ENCODE measurements around the gene ANOS1. TPM values are rescaled to one million over a fixed set of nuclear protein-coding genes. Genes with fewer than 3 reads are reported as not detected.
A peak's percentile ranks its signal among the peaks of the same experiment; 100 is the strongest.

ANOS1 gene
- total RNA-seq, 5 donors from 2014 or later (not counting 1 experiment from before 2014, with no cell fraction given): 0.10 to 0.13 (median 0.12) TPM; not detected in 2

DNA sequence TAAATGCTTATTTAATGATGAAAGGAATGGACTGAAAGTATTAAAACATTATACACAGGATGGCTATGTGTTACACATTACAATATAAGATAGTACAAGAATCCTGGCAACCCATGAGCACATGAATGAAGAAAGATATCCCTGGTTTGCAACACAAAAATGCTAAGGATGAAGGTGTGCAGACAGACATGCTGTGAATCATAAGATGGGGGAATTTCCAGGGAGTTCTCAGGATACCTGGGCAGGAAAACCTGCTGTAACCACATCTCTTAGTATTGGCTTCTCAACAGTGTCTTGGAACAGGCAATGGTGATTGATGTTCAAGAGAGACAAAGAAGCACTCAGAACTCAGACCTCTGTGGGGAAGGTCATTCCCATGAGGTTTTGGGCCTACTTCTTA is 23.9 kb upstream of the ANOS1 start:
- no peak overlapping the region for H3K27ac Mint-ChIP-seq
- no peak for ATAC-seq (replicated peaks in 1 of 4)
- peaks cover 8 to 11% of the 10 kb centered on the region in 2 donors for H3K27me3 Mint-ChIP-seq
- Histone ChIP-seq H3K9me3 (no peaks in the 10 kb centered on the region), H3K27me3 (replicated peaks in 1 of 2; ENCODE audit: control insufficient read depth in 2 of 2, extremely low read depth in 1 of 2, insufficient read depth in 2 of 2, low read length in 1 of 2) (no peaks in the 10 kb centered on the region), H3K4me3 (ENCODE audit: control insufficient read depth in 1 of 2, extremely low read depth in 1 of 2, low read length in 1 of 2) (no peak overlapping the region), H3K36me3 (ENCODE audit: control insufficient read depth in 2 of 2, extremely low read depth in 1 of 2, insufficient read depth in 1 of 2, low read length in 1 of 2) (no peaks in the 10 kb centered on the region), H3K27ac (ENCODE audit: low read length) (no peak overlapping the region), H3K4me1 (ENCODE audit: control insufficient read depth in 1 of 2, extremely low read depth in 1 of 2, insufficient read depth in 2 of 2, low read length in 2 of 2) (no peaks in the 10 kb centered on the region)
- DNase-seq: no peak
- H3K4me1 Mint-ChIP-seq: peaks cover 0 to 2% (median 0%) of the 10 kb centered on the region in 3 donors
- no peaks in the 10 kb centered on the region for H3K36me3 Mint-ChIP-seq
- CTCF ChIA-PET: no interaction called here
- H3K4me3 Mint-ChIP-seq: no peak overlapping the region
- POLR2A ChIA-PET: no interaction called here
- H3K9me3 Mint-ChIP-seq: peaks cover 0 to 3% (median 0%) of the 10 kb centered on the region in 3 donors

- Histone ChIP-seq H3K27me3 (replicated peaks in 1 of 2; ENCODE audit: control insufficient read depth in 2 of 2, extremely low read depth in 1 of 2, insufficient read depth in 2 of 2, low read length in 1 of 2) (no peaks in the 10 kb centered on the region), H3K4me3 (ENCODE audit: control insufficient read depth in 1 of 2, extremely low read depth in 1 of 2, low read length in 1 of 2) (no peak overlapping the region), H3K9me3 (no peaks in the 10 kb centered on the region), H3K36me3 (ENCODE audit: control insufficient read depth in 2 of 2, extremely low read depth in 1 of 2, insufficient read depth in 1 of 2, low read length in 1 of 2) (no peaks in the 10 kb centered on the region), H3K27ac (ENCODE audit: low read length) (no peak overlapping the region), H3K4me1 (ENCODE audit: control insufficient read depth in 1 of 2, extremely low read depth in 1 of 2, insufficient read depth in 2 of 2, low read length in 2 of 2) (no peaks in the 10 kb centered on the region)
- no peak for ATAC-seq (replicated peaks in 1 of 4)
- POLR2A ChIA-PET: no interaction called here
- no peaks in the 10 kb centered on the region for H3K36me3 Mint-ChIP-seq
- H3K27ac Mint-ChIP-seq: no peak overlapping the region
- H3K4me3 Mint-ChIP-seq: no peak overlapping the region
- H3K27me3 Mint-ChIP-seq: peaks cover 6 to 8% of the 10 kb centered on the region in 2 donors
- WGBS (ENCODE audit: insufficient coverage): no CpG with 5 or more reads among the region's 4 CpGs
- no peak for DNase-seq
- peaks cover 0 to 3% (median 0%) of the 10 kb centered on the region in 3 donors for H3K9me3 Mint-ChIP-seq
- H3K4me1 Mint-ChIP-seq: peaks cover 0 to 2% (median 0%) of the 10 kb centered on the region in 3 donors
- CTCF ChIA-PET: interaction anchor here in 1 of 2 donors (0.5 to 0.6 kb wide), 2 partner anchors 21 to 380 kb away, joined by 3 read pairs; no protein-coding TSS in a partner anchor
Observed at GRCh38 chrX:8755116-8755515, 23.2 kb upstream of the ANOS1 start.

DNA sequence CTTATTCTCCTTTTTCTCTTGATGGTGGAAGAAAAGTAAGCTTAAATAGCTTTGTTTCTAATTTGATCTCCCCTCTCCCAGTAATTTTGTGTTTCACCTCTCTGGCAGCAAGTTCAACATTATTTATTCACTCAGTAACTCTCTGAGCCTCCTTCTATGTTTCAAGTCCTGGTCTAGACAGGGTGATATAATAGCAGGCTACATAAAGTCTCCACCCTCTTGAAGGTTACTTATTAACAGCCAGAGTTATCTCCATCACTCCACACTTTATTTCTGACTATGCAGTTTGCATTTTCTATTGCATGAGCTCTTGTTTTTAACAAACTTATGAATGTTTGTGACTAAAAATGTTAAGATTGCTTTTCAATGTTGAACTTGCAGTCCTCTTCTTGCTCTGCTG is 17.8 kb upstream of the ANOS1 start:
- Histone ChIP-seq H3K4me1 (ENCODE audit: control insufficient read depth in 1 of 2, extremely low read depth in 1 of 2, insufficient read depth in 2 of 2, low read length in 2 of 2) (no peaks in the 10 kb centered on the region), H3K27ac (ENCODE audit: low read length) (no peak overlapping the region), H3K4me3 (ENCODE audit: control insufficient read depth in 1 of 2, extremely low read depth in 1 of 2, low read length in 1 of 2) (no peak overlapping the region), H3K36me3 (ENCODE audit: control insufficient read depth in 2 of 2, extremely low read depth in 1 of 2, insufficient read depth in 1 of 2, low read length in 1 of 2) (no peaks in the 10 kb centered on the region), H3K9me3 (no peaks in the 10 kb centered on the region), H3K27me3 (replicated peaks in 1 of 2; ENCODE audit: control insufficient read depth in 2 of 2, extremely low read depth in 1 of 2, insufficient read depth in 2 of 2, low read length in 1 of 2) (no peaks in the 10 kb centered on the region)
- DNase-seq (no peak), ATAC-seq (replicated peaks in 1 of 4) (no peak)
- peaks cover 4 to 10% of the 10 kb centered on the region in 2 donors for H3K27me3 Mint-ChIP-seq
- H3K36me3 Mint-ChIP-seq: no peaks in the 10 kb centered on the region
- H3K4me3 Mint-ChIP-seq: no peak overlapping the region
- ChIA-PET CTCF (no interaction called here), POLR2A (no interaction called here)
- H3K9me3 Mint-ChIP-seq: no peaks in the 10 kb centered on the region
- no peak overlapping the region for H3K27ac Mint-ChIP-seq
- peaks cover 0 to 2% (median 0%) of the 10 kb centered on the region in 3 donors for H3K4me1 Mint-ChIP-seq

DNA sequence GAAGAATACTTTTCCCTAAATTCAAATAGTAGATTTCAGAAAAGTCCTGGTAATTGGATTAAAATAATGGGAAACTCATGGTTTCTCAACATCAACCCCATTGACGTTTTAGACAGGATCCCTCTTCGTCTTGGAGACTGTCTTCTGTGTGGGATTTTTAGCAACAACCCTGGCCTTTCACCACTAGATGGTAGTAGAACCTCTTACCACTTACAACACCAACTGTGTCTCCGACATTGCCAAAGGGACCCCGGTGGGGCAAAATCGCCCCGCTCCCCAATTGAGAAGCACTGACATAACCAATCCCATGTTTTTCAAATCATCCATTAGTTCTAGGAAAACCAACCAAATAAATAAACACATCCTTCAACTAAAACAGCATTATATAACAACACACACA is 16.9 kb upstream of the ANOS1 start:
- Mint-ChIP-seq H3K9me3 (no peaks in the 10 kb centered on the region), H3K36me3 (no peaks in the 10 kb centered on the region), H3K4me1 (peaks cover 0 to 2% (median 0%) of the 10 kb centered on the region in 3 donors), H3K27ac (no peak overlapping the region), H3K27me3 (peaks cover 4 to 10% of the 10 kb centered on the region in 2 donors), H3K4me3 (no peak overlapping the region)
- no peak overlapping the region for H3K27ac ChIP-seq (ENCODE audit: low read length)
- peak in 1 of 35 experiments; percentile 43 for DNase-seq
- ATAC-seq (replicated peaks in 1 of 4): no peak
- 29% methylated on average over 3 of the region's 6 CpGs for WGBS (ENCODE audit: insufficient coverage)
- no peaks in the 10 kb centered on the region for H3K36me3 ChIP-seq (ENCODE audit: control insufficient read depth in 2 of 2, extremely low read depth in 1 of 2, insufficient read depth in 1 of 2, low read length in 1 of 2)
- ChIA-PET CTCF (no interaction called here), POLR2A (no interaction called here)
- H3K4me3 ChIP-seq (ENCODE audit: control insufficient read depth in 1 of 2, extremely low read depth in 1 of 2, low read length in 1 of 2): no peak overlapping the region
- H3K9me3 ChIP-seq: no peaks in the 10 kb centered on the region
- H3K27me3 ChIP-seq (replicated peaks in 1 of 2; ENCODE audit: control insufficient read depth in 2 of 2, extremely low read depth in 1 of 2, insufficient read depth in 2 of 2, low read length in 1 of 2): no peaks in the 10 kb centered on the region
- H3K4me1 ChIP-seq (ENCODE audit: control insufficient read depth in 1 of 2, extremely low read depth in 1 of 2, insufficient read depth in 2 of 2, low read length in 2 of 2): no peaks in the 10 kb centered on the region

GRCh38 chrX:8743126-8743732 is 11.3 kb upstream of the ANOS1 start:
- H3K9me3 Mint-ChIP-seq: no peaks in the 10 kb centered on the region
- H3K4me3 Mint-ChIP-seq: no peak overlapping the region
- Histone ChIP-seq H3K9me3 (no peaks in the 10 kb centered on the region), H3K36me3 (ENCODE audit: control insufficient read depth in 2 of 2, extremely low read depth in 1 of 2, insufficient read depth in 1 of 2, low read length in 1 of 2) (no peaks in the 10 kb centered on the region), H3K4me1 (ENCODE audit: control insufficient read depth in 1 of 2, extremely low read depth in 1 of 2, insufficient read depth in 2 of 2, low read length in 2 of 2) (no peaks in the 10 kb centered on the region), H3K27me3 (replicated peaks in 1 of 2; ENCODE audit: control insufficient read depth in 2 of 2, extremely low read depth in 1 of 2, insufficient read depth in 2 of 2, low read length in 1 of 2) (no peaks in the 10 kb centered on the region), H3K4me3 (ENCODE audit: control insufficient read depth in 1 of 2, extremely low read depth in 1 of 2, low read length in 1 of 2) (no peak overlapping the region), H3K27ac (ENCODE audit: low read length) (no peak overlapping the region)
- no CpG with 5 or more reads among the region's 11 CpGs for WGBS (ENCODE audit: insufficient coverage)
- H3K4me1 Mint-ChIP-seq: no peaks in the 10 kb centered on the region
- CTCF ChIA-PET: interaction anchor here (0.6 to 1.1 kb wide), 2 partner anchors 71 to 750 kb away, joined by 3 read pairs; no protein-coding TSS in a partner anchor
- DNase-seq: peak; percentile 6 to 68 (median 43)
- peak in 1 of 4 experiments; percentile 37 for ATAC-seq (replicated peaks in 1 of 4)
- peaks cover 3 to 9% of the 10 kb centered on the region in 2 donors for H3K27me3 Mint-ChIP-seq
- POLR2A ChIA-PET: no interaction called here
- peak overlapping the region in 1 of 2 donors; percentile 65 for H3K27ac Mint-ChIP-seq
- no peaks in the 10 kb centered on the region for H3K36me3 Mint-ChIP-seq

DNA sequence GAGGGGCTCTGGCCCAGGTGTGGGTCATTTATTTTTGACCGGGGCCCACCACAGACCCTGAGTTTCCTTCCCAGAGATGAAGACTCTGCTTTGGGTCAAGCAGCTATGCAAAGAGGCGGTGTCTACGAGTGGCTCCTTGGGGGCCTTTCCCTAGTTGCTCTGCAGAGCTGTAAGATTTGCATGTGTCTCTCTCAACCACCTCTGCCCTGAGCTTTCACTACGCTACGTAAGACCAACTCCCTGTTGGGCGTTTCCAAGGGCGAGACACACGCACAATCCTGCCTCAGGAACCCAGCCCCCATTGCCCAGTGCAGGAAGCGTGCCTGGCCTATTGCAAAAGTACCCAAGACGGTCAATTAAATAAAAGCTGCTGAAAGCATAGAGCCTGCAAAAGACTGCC is 10.0 kb upstream of the ANOS1 start:
- ATAC-seq (replicated peaks in 1 of 4) (no peak), DNase-seq (no peak)
- Histone ChIP-seq H3K4me1 (ENCODE audit: control insufficient read depth in 1 of 2, extremely low read depth in 1 of 2, insufficient read depth in 2 of 2, low read length in 2 of 2) (no peaks in the 10 kb centered on the region), H3K9me3 (no peaks in the 10 kb centered on the region), H3K4me3 (ENCODE audit: control insufficient read depth in 1 of 2, extremely low read depth in 1 of 2, low read length in 1 of 2) (no peak overlapping the region), H3K27me3 (replicated peaks in 1 of 2; ENCODE audit: control insufficient read depth in 2 of 2, extremely low read depth in 1 of 2, insufficient read depth in 2 of 2, low read length in 1 of 2) (no peaks in the 10 kb centered on the region), H3K36me3 (ENCODE audit: control insufficient read depth in 2 of 2, extremely low read depth in 1 of 2, insufficient read depth in 1 of 2, low read length in 1 of 2) (no peaks in the 10 kb centered on the region), H3K27ac (ENCODE audit: low read length) (no peak overlapping the region)
- no peak overlapping the region for H3K4me3 Mint-ChIP-seq
- no peaks in the 10 kb centered on the region for H3K36me3 Mint-ChIP-seq
- peaks cover 3 to 12% of the 10 kb centered on the region in 2 donors for H3K27me3 Mint-ChIP-seq
- 100% methylated on average over 2 of the region's 10 CpGs for WGBS (ENCODE audit: insufficient coverage)
- ChIA-PET CTCF (interaction anchor here (0.6 to 1.6 kb wide), 4 partner anchors 10 to 227 kb away, joined by 3 to 4 read pairs (median 3); no protein-coding TSS in a partner anchor), POLR2A (no interaction called here)
- H3K4me1 Mint-ChIP-seq: no peaks in the 10 kb centered on the region
- H3K9me3 Mint-ChIP-seq: no peaks in the 10 kb centered on the region
- no peak overlapping the region for H3K27ac Mint-ChIP-seq
